GM19452 (cell line): Measurements from ENCODE around the gene HACL1.

ENCODE experiments used
- ATAC-seq: cut with Tn5 transposase; IDR thresholded peaks from one replicate; pipeline ENCODE4 v1.9.1; 2021; ENCODE audit not compliant: unreplicated experiment

Gene HACL1

DNA sequence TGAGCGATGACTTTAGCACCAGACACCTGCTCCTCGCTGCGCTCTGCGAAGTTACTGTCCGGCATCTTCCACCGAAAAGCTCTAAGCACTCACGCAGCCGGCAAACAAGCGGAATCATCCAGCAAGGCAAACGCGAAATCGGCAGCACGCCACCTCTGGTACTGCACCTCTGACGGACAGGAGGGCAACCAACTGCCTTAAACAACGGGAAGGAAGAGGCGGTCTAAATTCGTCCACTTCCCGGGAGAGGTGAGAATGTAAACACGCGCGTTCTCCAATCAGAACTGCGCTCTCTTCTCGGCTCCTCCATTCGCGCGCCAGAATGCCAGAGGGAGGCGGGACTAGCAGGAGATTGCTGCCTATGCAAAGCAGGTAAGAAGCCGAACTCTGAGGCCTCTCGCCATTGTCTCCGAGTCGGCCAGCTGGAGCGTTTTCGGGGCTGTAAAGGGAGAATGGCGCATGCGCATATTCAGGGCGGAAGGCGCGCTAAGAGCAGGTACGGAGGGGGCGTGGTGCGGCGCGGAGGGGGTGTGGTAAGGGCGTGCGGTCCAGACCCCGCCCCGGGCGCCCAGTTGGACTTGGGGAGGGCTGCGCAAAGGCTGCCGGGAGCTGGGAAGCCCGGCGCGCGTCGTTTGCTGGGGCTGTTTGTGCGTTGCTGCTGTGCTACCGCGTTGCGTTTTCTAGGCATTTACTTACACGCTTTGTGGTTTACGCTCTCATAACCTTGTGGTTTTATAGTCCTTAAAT is at the start of gene HACL1, which contains the start of gene BTD:
HACL1 (minus strand) TSS at position 171 of the 747 bp plus-strand sequence; CDS start at position 65, 106 bp downstream.
BTD (plus strand) TSS at position 347 of the 747 bp plus-strand sequence. CDS start 33,695 bp downstream, outside the sequence.
- peak; percentile 92 for ATAC-seq

DNA sequence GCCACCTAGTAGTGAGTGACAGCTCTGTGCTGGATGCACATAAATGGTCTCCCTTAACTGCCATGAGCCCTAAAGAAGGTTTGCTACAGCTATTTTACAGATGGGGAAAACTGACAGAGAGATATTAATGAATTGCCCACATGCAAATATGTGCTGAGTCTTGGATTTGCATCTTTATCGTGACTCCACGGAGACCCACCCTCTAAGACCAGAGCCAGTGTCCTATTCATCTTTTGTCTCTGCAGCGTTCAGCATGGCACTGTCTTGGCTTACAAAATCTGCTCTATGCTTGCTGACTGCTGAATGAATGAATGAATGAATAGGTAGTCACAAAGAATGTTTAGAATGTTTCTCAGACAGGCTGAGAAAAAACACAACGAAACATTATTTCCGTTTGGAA is 48.5 kb upstream of the HACL1 start:
- no peak for ATAC-seq

DNA sequence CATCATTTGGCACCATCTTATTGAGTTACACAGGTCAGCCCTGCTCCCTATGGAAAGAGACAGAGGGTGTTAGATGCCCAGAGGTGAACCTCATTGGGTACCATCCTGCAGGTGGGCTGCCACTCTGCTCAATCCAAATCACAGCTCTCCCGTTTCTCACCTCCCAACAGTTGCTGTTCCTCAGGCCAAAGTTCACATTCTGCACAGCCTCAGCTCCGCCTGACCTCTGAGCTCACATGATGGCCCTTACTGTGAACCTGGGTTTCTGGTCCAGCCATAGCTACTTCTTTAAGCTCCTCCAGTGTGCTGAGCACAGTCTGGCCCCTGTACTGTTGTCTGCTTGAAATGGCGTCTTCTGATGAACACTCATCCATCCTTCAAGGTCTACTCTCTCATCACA is 48.0 kb upstream of the HACL1 start:
- ATAC-seq, result no peak

DNA sequence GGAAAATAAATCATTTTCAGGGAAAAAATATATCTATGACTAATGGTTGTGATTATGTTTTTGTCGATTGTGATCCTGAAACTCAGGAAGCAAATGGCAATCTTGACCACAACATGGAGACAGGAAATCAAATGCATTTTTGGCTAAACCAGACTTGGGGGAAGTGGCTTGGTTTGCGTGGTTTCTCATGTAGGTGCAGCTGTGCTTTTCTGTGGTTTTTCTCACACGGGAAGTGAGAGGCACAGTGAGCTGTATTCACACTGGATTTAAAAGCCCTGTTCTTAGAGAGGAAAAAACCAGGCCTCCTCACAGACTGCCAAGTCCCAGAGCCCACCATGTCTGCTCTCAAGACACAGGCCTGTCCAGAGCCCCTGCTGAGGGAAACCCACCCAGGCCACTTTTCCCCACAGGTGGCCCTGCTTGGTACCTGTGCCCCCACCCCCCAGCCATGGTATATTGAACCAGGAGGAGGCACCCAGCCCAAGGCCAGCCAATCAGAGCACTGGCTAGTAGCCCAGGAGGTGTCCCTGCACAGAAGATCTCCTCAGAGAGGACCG is 46.3 kb upstream of the HACL1 start:
- peak; percentile 96 for ATAC-seq

DNA sequence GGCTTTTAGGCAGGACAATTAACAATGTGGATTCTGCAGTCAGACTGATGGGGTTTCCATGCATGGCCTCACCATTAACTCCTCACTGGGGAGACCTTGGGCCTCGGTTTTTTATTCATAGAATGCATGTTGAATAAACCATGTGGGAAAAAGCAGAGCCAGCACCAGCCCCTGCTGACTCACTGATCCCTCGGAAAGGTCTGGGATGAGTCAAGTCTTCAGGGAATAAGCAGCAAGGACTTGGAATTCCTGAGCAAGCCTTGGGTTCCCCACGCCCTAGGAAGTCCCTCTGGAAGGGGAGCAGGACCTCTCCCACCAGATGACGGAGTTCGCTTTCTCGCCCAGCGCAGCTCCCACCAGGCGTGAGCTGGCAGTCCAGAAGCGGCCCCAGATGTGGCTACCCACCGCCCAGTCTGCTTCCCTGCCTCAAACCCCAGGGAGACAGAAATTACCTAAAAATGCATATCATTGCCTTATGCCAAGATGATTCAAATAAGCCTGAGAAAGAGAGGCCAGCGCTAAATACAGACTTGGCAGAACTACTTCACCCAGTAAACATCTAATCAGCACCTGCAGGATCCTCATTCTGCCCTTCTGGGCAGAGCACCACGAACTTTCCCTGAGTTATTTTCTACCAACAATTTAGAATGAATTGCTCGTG is 45.6 kb upstream of the HACL1 start:
- ATAC-seq, result peak; percentile 29

DNA sequence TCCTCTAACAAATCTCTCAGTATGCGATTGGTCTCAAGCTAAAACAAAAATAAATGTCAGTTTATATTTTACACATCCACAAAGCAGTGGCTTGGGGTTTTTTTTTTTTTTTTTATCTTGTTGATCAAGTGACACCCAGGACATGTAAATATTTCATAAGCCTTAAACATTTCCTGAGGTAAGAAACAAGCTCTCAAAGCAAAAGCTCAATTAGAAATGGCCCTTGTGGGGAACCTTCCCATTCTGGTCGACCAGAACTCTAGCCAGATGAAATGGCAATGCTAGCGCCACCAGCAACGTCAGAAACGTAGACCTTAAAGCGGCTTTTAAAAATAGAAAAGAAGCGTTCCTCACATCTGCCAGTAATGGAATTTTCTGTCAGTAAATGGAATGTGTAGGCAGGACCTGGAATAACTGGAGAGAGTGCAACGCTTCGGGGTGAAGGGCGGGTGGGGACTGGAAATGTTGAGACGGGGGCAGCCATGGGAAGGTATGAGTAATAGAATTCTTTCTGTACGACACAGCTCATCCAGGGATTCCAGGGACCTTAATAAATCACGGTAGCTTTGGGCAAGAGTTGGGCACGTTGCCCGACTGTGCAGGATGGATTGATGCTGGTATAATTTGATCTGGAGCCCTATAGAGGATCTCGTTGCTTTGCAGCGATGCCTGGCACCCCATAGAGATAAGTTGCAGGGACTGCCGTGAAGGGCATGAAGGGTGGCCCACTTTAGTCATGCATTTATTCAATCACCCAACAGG is 44.6 kb upstream of the HACL1 start:
- ATAC-seq, result no peak

DNA sequence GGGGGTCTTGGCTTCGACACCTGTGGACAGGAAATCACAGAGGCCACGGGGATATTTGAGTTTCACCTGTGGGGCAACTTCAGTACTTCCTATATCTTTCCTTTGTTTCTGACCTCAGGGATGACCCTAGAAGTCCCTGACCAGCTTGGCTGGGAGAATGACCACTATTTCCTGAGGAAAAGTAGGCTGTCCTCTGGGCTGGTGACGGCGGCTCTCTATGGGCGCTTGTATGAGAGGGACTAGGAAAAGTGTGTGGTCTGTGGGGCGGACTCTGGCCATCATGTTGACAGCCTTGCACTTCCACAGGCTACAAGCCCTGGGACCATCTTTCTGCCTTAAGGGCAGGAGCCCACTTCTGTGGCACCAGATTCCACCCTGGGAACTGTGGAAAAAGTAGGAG is 43.9 kb upstream of the HACL1 start:
- ATAC-seq, result no peak

DNA sequence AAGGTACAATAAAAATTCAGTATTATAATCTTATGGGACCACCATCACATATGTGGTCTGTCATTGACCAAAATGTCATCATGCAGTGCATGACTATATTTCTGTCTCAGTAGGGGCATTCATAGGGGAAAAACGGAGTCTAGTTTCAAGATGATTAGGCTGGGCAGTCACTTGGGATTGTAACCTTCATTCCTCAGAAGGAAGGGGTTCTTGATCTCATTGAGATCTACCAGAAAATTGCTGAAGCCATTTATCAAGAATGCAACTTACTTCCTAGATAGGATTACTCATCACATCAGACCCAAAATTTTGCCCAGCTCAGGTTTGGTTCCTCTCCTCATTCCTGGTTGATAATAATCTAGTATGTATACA is 37.5 kb upstream of the HACL1 start:
- ATAC-seq, result no peak

DNA sequence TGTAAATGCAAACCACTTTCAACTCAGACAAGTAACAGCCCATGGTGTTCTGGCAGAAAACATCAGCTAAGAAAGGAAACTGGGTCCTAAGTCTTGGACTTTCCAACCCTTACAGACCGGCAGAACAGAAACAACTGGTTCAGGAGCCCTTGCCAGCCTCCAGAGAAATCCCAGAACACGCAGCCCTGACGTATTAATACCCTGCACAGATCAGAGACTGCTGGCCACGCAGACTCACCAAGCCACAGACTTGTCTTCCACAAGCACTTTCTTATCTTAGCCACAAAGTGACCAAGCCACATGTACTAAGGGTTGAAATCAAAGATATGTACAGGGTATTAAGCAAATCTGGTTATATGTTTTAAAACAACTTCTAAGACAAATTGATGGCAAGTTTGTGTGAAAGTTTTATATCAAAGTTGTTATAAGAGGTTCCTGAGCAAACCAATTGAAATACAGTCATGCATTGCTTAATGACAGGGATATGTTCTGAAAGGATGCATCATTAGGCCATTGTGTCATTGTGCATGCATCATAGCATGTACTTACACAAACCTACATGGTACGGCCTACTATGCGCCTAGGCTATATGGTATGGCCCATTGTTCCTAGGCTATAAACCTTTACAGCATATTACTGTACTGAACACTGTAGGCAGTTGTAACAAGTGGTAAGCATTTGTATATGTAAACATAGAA is 37.0 kb upstream of the HACL1 start:
- no peak for ATAC-seq

DNA sequence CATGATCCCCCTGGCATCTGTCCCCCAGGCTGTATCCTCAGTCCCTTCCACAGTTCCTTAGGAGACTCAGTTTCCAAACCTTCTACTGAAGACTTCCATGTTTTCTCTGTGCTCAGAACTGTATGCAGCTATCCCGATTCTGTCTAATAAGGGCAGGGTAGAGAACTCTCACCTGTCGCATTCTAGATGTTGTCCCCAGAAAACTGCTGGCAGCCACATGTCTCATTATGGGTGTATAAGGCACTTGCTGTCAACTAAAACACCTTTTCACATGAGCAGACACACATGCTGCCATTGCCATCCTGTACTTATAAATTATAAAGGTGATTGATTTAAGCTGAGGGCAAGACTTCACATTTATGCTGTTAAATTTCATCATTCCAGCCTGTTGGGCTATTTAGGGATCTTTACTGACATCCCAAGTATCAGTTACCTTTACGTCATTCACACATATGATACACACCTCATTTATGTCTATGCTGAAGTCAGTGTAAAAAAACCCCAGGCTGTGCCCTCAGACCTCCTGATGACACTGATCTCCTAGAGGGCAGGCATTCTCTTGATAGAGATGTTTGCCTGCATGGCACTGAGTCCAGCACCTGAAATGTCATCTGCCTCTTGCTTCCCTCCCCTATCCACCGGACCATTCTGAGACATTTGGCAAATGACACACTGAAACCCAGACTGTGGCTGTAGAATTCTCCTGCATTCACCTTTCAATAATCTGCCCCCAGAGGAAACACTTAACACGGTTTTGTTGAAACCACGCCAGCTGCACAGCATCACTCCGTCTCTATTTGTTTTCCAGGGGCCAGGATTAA is 36.0 kb upstream of the HACL1 start:
- no peak for ATAC-seq

DNA sequence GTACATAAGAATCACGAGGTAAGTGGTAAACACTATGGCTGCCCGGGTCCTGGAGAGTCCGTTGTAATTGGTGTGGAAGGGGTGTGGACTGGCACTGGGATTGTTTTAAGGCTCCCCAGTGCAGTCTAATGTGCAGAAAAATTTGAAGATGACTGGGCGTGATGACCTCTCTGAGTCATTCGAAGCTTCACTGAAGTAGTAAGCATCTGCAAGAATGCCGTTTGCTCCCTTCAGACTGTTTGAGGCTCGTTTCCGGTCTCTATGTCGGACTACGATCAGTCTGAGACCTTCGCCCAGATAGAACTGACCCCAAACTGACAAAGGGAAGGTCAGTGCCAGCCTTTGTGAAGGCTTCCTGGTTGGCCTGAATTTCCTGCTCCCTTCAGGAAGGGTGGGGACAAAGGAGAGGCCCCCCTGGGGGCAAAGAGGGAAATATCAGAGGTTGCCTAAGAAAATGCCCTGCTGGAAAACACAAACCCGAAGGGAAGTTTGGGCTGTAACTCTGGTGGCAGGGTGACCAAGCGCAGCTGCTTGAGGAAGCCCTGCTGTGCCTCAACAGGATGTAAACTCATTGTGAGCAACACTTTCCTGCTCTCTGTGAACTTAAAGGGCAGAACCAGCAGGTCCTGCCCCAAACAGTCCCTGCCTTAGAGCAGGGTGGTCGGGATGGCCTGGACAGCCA is 34.8 kb upstream of the HACL1 start:
- ATAC-seq, result peak; percentile 77

DNA sequence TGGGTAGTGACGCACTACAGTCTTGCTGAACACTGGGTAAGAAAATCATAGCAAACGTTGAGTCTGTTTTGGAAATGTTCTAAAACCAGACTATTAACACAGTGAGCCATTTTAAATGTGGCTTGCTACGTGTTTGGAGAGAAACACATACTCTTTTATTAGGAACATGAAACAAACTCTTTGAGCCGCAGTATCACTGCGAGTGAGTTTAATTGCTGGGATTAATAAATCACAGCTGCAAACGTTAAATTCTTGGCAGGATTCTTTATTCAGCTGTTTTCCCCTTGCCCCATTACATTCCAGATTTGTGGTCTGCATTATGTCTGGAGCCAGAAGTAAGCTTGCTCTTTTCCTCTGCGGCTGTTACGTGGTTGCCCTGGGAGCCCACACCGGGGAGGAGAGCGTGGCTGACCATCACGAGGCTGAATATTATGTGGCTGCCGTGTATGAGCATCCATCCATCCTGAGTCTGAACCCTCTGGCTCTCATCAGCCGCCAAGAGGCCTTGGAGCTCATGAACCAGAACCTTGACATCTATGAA is 33.8 kb upstream of the HACL1 start:
- ATAC-seq, result no peak

DNA sequence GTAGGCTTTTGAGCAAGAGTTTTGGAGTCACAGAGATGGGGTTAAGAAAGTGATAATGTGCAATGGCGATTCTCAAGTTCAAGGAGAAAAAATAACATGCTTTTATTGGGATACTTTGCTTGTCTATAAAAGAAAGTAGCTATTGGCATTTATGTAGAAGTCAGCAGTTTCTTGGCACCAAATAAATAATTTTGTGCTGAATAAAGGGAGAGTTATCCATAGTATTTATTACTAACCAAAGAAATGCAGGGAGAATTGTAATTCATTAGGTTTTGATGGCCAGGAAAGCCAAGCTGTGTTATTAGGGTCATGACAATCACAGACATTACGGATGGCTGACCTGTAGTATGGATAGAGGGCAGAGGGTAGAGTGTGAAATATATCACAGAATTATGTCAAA is 33.3 kb upstream of the HACL1 start:
- ATAC-seq, result no peak

DNA sequence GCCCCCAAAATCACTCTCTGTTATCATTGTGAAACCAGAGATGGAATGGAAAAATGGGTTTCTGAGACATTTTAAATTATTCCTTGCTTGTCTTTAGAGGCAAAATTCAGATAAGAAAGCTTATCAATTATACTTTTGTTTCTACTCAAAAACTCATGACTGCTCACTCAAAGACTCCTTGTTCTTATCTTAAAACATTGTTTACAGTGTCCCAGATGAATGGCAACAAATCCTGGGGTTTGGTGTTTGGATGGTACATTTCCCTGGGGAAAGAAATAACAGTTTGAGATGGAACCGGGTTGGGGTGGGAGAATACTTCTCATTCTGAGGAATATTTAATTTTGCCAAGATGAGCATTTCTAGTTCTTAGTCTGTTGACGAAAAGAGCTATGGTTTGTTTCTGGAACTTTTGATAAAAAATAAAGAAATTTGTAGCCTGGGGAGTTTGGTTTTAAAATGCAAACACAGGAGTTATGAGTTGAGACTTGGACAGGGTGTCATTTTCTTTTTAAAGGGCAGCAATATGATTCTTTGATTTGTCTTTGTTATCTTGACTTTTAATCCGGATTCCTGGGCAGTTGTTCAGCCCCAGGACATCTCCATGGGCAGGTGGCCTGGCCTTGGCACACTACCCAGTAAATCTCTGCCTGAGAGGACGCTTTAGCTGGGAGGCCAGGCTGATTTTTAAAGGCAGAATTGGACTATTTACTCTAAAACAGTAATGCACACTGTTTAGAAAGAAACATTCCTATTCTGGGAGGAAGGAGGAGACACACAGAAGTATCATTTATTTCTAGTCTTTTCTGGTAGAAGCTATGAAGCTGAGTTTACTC is 32.6 kb upstream of the HACL1 start:
- ATAC-seq, result no peak

DNA sequence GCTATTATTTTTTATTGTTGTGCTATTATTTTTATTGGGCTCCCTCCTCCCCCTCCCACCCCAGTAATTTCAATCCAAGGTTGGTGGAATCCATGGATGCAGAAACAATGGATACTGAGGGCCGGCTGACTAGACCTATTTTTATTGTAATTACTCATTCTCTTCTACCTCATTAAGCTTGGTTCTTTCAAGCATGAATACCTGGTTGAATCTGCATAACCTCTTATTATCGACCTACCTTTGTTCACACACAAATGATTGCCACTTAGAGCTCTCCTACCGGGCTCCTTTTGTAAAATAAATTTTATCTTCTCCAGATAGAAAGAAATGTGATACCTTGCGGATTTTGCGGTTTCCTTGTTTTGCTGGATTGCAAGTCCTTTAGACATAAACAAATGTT is 31.8 kb upstream of the HACL1 start:
- no peak for ATAC-seq

DNA sequence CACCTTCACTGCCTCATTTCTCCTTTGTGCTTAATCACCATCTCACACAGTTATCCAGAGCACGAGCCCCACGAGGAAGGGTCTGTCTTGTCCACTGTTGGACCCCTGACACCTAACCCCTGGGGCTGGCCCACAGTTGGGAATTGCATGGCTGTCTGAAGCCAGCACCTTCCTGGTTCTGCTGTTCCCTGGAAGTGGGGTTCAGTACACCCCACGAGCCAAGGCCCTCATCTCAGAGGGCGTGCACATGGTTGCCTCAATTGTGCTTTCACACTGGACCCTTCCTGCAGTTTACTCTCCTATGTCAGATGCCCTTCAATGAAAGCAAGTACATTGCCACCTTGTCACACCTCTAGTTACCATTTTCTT is 30.8 kb upstream of the HACL1 start:
- no peak for ATAC-seq

DNA sequence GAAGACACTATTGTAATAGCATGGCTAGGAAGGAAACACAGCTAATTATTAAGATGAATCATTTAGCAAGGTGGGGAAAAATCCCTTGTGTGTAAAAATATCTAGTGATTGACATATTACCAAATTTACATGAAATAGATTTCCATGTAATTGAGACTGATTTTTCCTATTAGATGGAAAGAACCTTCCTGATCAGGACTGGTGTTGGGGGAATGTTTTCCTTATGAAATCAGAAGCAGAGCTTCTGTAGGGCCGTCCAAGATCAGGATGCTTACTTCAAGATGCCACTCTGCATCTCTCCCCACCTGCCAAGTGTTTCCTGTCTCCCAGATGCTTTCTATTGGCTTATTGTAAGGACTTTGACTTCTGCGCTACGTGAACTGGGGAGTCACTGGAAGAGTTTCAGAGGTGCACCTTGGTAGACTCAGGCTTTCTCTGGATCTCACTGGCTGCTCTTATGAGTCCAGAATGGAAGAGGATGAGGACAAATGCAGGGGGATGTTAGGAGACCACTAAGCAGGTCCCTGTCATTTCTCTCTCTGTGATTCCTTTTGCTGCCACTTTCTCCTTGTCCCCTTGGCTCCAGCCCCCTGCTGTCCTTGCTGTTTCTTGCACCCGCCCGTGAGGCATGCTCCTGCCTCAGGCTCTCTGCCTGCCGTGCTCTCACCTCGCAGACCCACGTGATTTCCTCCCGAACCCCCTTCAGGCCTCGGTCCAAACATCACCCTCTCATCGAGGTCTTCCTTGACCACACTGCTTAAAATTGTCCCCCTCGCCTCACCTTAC is 30.2 kb upstream of the HACL1 start:
- ATAC-seq, result no peak
